ENCODE results near the gene CACNA2D3. TPM values are rescaled to one million over a fixed set of nuclear protein-coding genes. Genes with fewer than 3 reads are reported as not detected.
A peak's percentile ranks its signal among the peaks of the same experiment; 100 is the strongest.

Gene CACNA2D3
- total RNA-seq, 1 donor, result 4.3 TPM

- no peak for DNase-seq (ENCODE audit: low read depth)
- TF ChIP-seq, protein P1, sequence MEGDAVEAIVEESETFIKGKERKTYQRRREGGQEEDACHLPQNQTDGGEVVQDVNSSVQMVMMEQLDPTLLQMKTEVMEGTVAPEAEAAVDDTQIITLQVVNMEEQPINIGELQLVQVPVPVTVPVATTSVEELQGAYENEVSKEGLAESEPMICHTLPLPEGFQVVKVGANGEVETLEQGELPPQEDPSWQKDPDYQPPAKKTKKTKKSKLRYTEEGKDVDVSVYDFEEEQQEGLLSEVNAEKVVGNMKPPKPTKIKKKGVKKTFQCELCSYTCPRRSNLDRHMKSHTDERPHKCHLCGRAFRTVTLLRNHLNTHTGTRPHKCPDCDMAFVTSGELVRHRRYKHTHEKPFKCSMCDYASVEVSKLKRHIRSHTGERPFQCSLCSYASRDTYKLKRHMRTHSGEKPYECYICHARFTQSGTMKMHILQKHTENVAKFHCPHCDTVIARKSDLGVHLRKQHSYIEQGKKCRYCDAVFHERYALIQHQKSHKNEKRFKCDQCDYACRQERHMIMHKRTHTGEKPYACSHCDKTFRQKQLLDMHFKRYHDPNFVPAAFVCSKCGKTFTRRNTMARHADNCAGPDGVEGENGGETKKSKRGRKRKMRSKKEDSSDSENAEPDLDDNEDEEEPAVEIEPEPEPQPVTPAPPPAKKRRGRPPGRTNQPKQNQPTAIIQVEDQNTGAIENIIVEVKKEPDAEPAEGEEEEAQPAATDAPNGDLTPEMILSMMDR (IDR thresholded peaks at IDR 0.05; ENCODE audit: insufficient read depth, low read depth, low read length), result no peak
- H3K4me3 ChIP-seq (ENCODE audit: low read depth, low read length), result no peak overlapping the region
Measured at GRCh38 chr3:54137311-54137710, 15.0 kb downstream of the CACNA2D3 start.

- TF ChIP-seq, protein P1 (IDR thresholded peaks at IDR 0.05; ENCODE audit: insufficient read depth, low read depth, low read length), result no peak
- H3K4me3 ChIP-seq (ENCODE audit: low read depth, low read length), result no peak overlapping the region
- no peak for DNase-seq (ENCODE audit: low read depth)
Measured at GRCh38 chr3:54138937-54139547, 16.7 kb downstream of the CACNA2D3 start.

- no peak for DNase-seq (ENCODE audit: low read depth)
- no peak overlapping the region for H3K4me3 ChIP-seq (ENCODE audit: low read depth, low read length)
- TF ChIP-seq, protein P1 (IDR thresholded peaks at IDR 0.05; ENCODE audit: insufficient read depth, low read depth, low read length), result no peak
Measured at GRCh38 chr3:54139630-54140029, 17.3 kb downstream of the CACNA2D3 start.

DNA sequence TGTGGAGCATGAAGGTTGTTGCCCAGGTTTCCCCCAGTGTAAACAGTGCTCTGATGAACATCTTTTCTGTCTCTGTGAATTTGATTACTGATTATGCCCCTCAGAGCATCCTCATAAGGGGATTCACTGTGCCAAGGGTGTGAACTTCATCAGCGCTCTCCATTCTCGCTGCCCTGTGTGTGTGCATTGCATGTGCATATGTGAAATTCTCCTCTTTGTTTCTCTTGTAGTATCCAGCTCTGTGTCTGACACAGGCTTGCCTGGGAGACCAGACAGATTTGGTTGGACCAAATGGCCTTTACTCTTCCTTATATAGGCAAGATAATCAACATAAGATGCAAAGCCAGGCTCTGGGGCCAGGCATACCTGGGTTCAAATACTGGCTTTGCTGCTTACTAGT lies 21.9 kb downstream of the CACNA2D3 start:
- no peak for DNase-seq (ENCODE audit: low read depth)
- TF ChIP-seq, protein P1 (IDR thresholded peaks at IDR 0.05; ENCODE audit: insufficient read depth, low read depth, low read length), result no peak
- H3K4me3 ChIP-seq (ENCODE audit: low read depth, low read length), result no peak overlapping the region

- peak; percentile 2 for DNase-seq (ENCODE audit: low read depth)
- TF ChIP-seq, protein P1 (IDR thresholded peaks at IDR 0.05; ENCODE audit: insufficient read depth, low read depth, low read length), result peak; percentile 9
Measured at GRCh38 chr3:54146506-54147239, 24.3 kb downstream of the CACNA2D3 start.

GRCh38 chr3:54150864-54151467 lies 28.6 kb downstream of the CACNA2D3 start:
- no peak for DNase-seq (ENCODE audit: low read depth)
- H3K4me3 ChIP-seq (ENCODE audit: low read depth, low read length), result no peak overlapping the region
- TF ChIP-seq, protein P1 (IDR thresholded peaks at IDR 0.05; ENCODE audit: insufficient read depth, low read depth, low read length), result no peak

More at GRCh38 chr3:54146506-54147239, 24.3 kb downstream of the CACNA2D3 start:
- H3K4me3 ChIP-seq (ENCODE audit: low read depth, low read length), result no peak overlapping the region
